Measurements from ENCODE around the gene ANKRD26. TPM values are rescaled to one million over a fixed set of nuclear protein-coding genes. Genes with fewer than 3 reads are reported as not detected.
"Not testable (repeated sequence)": the region's sequence is repeated elsewhere in the genome, so short reads cannot be mapped to it uniquely, and the experiment has no call there.

The ANKRD26 gene
- total and polyA plus RNA-seq, 8 donors: 6.6 to 23.4 (median 16.8) TPM

DNA sequence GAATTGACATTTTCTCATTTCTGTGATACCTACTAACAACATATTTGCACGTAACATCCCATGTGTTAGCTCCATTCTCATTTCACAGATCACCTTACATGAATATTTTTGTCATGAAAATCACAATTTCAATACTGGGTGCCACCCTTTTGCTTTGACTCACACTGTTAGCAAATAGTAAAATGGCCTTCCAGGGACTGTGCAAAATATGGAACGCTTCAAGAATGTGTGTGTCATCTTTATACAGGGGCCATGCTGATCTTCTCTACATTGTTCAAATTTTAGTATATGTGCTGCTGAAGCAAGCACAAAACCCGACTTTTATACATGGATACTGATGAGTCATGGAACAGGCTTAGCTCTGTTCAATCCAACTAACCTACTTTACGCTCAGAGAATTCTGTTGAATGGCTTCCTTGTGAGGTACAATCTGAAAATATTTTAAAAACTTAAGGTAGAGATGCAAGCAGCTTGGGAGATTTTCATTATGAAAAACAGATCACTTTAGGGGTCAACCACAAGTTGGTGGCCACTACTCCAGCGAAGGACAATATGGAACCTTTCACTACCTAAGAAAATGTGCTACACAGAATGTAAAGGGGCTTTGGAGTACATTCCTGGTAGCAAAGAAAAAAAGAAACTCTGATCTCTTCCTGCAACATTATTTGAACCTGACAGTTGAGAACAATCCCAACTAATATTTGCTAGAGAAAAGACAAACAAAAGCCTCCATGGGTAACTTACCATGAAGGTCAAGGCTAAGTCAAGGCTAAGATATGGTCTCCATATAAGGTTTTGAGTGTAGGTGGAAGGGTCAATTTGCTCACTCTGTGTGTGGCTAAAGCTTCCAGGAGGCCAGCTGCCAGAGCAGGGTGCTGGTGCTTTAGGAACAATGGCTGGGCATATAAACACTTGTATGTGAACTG is 11.9 kb downstream of the ANKRD26 start:
- peaks cover 0 to 29% of the 10 kb centered on the region in 2 donors for H3K36me3 ChIP-seq
- no peak for ATAC-seq
- intact Hi-C loops (cut with DNase I): no loop called here

DNA sequence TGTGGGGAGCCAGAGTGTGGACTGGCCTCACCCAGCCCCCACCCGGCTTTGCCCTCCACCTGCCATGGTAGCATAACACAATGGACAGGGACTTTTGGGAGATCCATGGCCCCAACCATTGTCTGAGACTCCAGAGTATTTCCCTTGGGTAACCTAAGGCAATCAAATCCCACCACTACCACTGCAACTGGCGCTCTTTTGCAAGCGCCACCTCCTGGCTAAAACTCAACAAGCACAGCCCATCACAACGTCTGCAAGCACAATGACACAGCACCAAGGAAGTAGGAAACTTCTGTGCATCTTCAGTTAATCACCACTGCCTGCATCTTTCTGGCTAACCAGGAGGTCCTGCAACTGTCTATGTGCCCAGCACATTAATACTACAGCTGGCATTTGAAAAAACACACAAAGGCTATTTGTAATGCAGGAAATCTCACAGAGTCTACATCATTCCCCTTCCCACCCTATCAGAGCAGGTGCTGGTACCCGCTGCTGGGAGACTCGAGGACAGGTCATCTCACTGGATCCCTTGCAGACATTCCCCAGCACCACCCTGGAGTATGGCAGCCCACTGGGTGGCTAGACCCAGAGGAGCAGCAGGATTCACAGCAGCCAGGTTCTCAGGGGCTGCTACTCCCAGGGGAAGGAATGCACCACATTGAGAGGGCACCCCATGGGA is 27.7 kb downstream of the ANKRD26 start:
- TF ChIP-seq CTCF (IDR thresholded peaks at IDR 0.05): no peak
- Histone ChIP-seq H3K9me3 (no peaks in the 10 kb centered on the region), H3K4me1 (no peaks in the 10 kb centered on the region), H3K27ac (no peak overlapping the region), H3K4me3 (no peak overlapping the region), H3K27me3 (no peaks in the 10 kb centered on the region), H3K36me3 (peaks cover 0 to 69% of the 10 kb centered on the region in 2 donors)
- ATAC-seq (no peak), DNase-seq (no peak)
- intact Hi-C loops (cut with DNase I): no loop called here

More for the DNA sequence above, 11.9 kb downstream of the ANKRD26 start:
- DNase-seq: no peak
- Histone ChIP-seq H3K27me3 (no peaks in the 10 kb centered on the region), H3K4me3 (no peak overlapping the region), H3K4me1 (no peaks in the 10 kb centered on the region), H3K27ac (no peak overlapping the region), H3K9me3 (no peaks in the 10 kb centered on the region)
- no peak for TF ChIP-seq CTCF (IDR thresholded peaks at IDR 0.05)

GRCh38 chr10:27068217-27068891 is 31.9 kb downstream of the ANKRD26 start:
- DNase-seq (no peak), ATAC-seq (no peak)
- intact Hi-C loops (cut with DNase I): no loop called here
- H3K27me3 ChIP-seq: no peaks in the 10 kb centered on the region
- H3K9me3 ChIP-seq: no peaks in the 10 kb centered on the region
- no peak overlapping the region for H3K27ac ChIP-seq
- H3K4me3 ChIP-seq: no peak overlapping the region
- no peak for TF ChIP-seq CTCF (IDR thresholded peaks at IDR 0.05)
- H3K4me1 ChIP-seq: no peaks in the 10 kb centered on the region
- peaks cover 0 to 48% of the 10 kb centered on the region in 2 donors for H3K36me3 ChIP-seq

DNA sequence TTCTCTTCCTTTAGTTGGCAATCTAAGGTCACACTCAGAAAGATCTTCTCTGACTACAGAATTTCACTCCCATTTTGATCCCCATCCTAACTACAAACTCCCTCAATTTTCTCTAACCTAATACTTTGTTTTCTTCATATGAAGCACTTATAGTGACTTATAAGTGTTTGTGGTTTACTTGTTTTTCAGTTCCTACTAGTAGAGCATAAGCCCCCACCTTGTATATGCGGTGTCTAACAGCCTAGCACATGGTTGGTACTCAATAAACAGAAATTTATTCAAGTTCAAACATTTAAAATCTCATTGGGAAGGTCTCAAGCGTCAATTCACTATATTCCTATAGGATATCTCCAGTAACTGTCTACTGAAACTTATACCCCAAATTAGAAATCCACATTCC is 35.2 kb downstream of the ANKRD26 start:
- intact Hi-C loops (cut with DNase I): no loop called here
- no peak overlapping the region for H3K4me3 ChIP-seq
- ATAC-seq (no peak), DNase-seq (no peak)
- H3K4me1 ChIP-seq: no peaks in the 10 kb centered on the region
- H3K27me3 ChIP-seq: no peaks in the 10 kb centered on the region
- TF ChIP-seq CTCF (IDR thresholded peaks at IDR 0.05): no peak
- no peak overlapping the region for H3K27ac ChIP-seq
- no peaks in the 10 kb centered on the region for H3K9me3 ChIP-seq
- peaks cover 0 to 38% of the 10 kb centered on the region in 2 donors for H3K36me3 ChIP-seq

GRCh38 chr10:27052656-27053055 is 47.6 kb downstream of the ANKRD26 start:
- H3K9me3 ChIP-seq: no peaks in the 10 kb centered on the region
- DNase-seq: no peak
- H3K4me1 ChIP-seq: no peaks in the 10 kb centered on the region
- TF ChIP-seq CTCF (IDR thresholded peaks at IDR 0.05): no peak
- no peaks in the 10 kb centered on the region for H3K27me3 ChIP-seq
- intact Hi-C loops (cut with DNase I): no loop called here
- ATAC-seq: no peak
- peaks cover 0 to 12% of the 10 kb centered on the region in 2 donors for H3K36me3 ChIP-seq
- no peak overlapping the region for H3K4me3 ChIP-seq
- no peak overlapping the region for H3K27ac ChIP-seq

DNA sequence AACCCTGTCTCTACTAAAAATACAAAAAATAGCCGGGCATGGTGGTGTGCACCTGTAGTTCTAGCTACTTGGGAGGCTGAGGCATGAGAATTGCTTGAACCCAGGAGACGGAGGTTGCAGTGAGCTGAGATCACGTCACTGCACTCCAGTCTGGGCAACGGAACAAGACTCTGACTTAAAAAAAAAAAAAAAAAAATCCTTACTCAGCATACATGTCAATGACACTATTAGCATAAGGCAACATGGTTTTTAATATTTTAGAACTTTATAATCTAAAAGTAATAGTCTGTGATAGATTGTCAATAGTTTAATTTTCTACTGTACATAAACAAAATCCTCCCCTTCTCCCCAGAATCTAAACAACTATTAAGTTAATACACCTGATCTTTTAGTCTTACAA is 55.0 kb downstream of the ANKRD26 start:
- H3K4me1 ChIP-seq; ATAC-seq; H3K27me3 ChIP-seq; DNase-seq; intact Hi-C loops (cut with DNase I); H3K4me3 ChIP-seq; H3K27ac ChIP-seq; H3K9me3 ChIP-seq: not testable (repeated sequence)
- peaks cover 0 to 31% of the 10 kb centered on the region in 2 donors for H3K36me3 ChIP-seq
